ENCODE measurements around the gene GRK7.

GRK7 gene

GRCh38 chr3:141790171-141790570, 27.0 kb downstream of the GRK7 start:
- DNase-seq = no peak
- Histone ChIP-seq H3K9ac (ENCODE audit: low read length) (no peak overlapping the region), H2BK120ac (ENCODE audit: insufficient read depth, low read length, poor library complexity) (no peak overlapping the region), H3K79me2 (ENCODE audit: control insufficient read depth, insufficient read depth, low read length, poor library complexity) (no peaks in the 10 kb centered on the region), H3K27ac (ENCODE audit: low read depth, low read length) (no peak overlapping the region), H3K36me3 (ENCODE audit: control insufficient read depth in 1 of 2, insufficient read depth in 2 of 2, low read length in 2 of 2) (no peaks in the 10 kb centered on the region), H4K12ac (ENCODE audit: low read depth, low read length) (no peak overlapping the region), H3K18ac (ENCODE audit: low read length) (no peak overlapping the region), H3K79me1 (ENCODE audit: low read length) (no peaks in the 10 kb centered on the region), H3K27me3 (ENCODE audit: insufficient read depth, low read length) (no peaks in the 10 kb centered on the region), H3K4ac (ENCODE audit: low read depth, low read length) (no peak overlapping the region), H3K4me2 (ENCODE audit: low read length) (no peak overlapping the region), H3K4me3 (ENCODE audit: low read depth, low read length) (no peak overlapping the region), H4K8ac (ENCODE audit: low read depth, low read length) (no peak overlapping the region), H2AK5ac (ENCODE audit: low read length) (no peak overlapping the region), H3K4me1 (ENCODE audit: control insufficient read depth in 1 of 2, insufficient read depth in 2 of 2, low read length in 2 of 2) (no peaks in the 10 kb centered on the region), H4K91ac (ENCODE audit: low read depth, low read length) (no peak overlapping the region), H2BK12ac (ENCODE audit: low read length) (no peak overlapping the region), H3K9me3 (ENCODE audit: insufficient read depth, low read depth, low read length) (no peaks in the 10 kb centered on the region), H2AFZ (ENCODE audit: insufficient read depth, low read length, poor library complexity) (no peak overlapping the region), H3K23ac (ENCODE audit: low read length) (no peak overlapping the region), H2BK5ac (ENCODE audit: low read depth, low read length, poor library complexity) (no peak overlapping the region), H3K14ac (ENCODE audit: low read length) (no peak overlapping the region)
- WGBS (ENCODE audit: extremely low coverage, insufficient coverage, insufficient read length) = no CpG with 5 or more reads among the region's 4 CpGs

- Histone ChIP-seq H3K4ac (ENCODE audit: low read depth, low read length) (no peak overlapping the region), H3K9ac (ENCODE audit: low read length) (no peak overlapping the region), H3K27ac (ENCODE audit: low read depth, low read length) (no peak overlapping the region), H3K14ac (ENCODE audit: low read length) (no peak overlapping the region), H2AK5ac (ENCODE audit: low read length) (no peak overlapping the region), H3K18ac (ENCODE audit: low read length) (no peak overlapping the region), H4K8ac (ENCODE audit: low read depth, low read length) (no peak overlapping the region), H3K4me1 (ENCODE audit: control insufficient read depth in 1 of 2, insufficient read depth in 2 of 2, low read length in 2 of 2) (peaks cover 9 to 17% of the 10 kb centered on the region in 2 experiments), H3K79me1 (ENCODE audit: low read length) (peaks cover 10% of the 10 kb centered on the region), H3K23ac (ENCODE audit: low read length) (no peak overlapping the region), H2BK5ac (ENCODE audit: low read depth, low read length, poor library complexity) (no peak overlapping the region), H3K27me3 (ENCODE audit: insufficient read depth, low read length) (no peaks in the 10 kb centered on the region), H4K91ac (ENCODE audit: low read depth, low read length) (no peak overlapping the region), H3K79me2 (ENCODE audit: control insufficient read depth, insufficient read depth, low read length, poor library complexity) (peaks cover 2% of the 10 kb centered on the region), H3K4me3 (ENCODE audit: low read depth, low read length) (no peak overlapping the region), H2AFZ (ENCODE audit: insufficient read depth, low read length, poor library complexity) (no peak overlapping the region), H2BK120ac (ENCODE audit: insufficient read depth, low read length, poor library complexity) (no peak overlapping the region), H3K36me3 (ENCODE audit: control insufficient read depth in 1 of 2, insufficient read depth in 2 of 2, low read length in 2 of 2) (no peaks in the 10 kb centered on the region), H3K4me2 (ENCODE audit: low read length) (no peak overlapping the region), H3K9me3 (ENCODE audit: insufficient read depth, low read depth, low read length) (no peaks in the 10 kb centered on the region), H4K12ac (ENCODE audit: low read depth, low read length) (no peak overlapping the region), H2BK12ac (ENCODE audit: low read length) (no peak overlapping the region)
- WGBS (ENCODE audit: extremely low coverage, insufficient coverage, insufficient read length) = no CpG with 5 or more reads among the region's 1 CpG
- DNase-seq = no peak
Observed at GRCh38 chr3:141792495-141792894, 29.3 kb downstream of the GRK7 start.

GRCh38 chr3:141793476-141794260, 30.5 kb downstream of the GRK7 start:
- no peak overlapping the region for H2BK120ac ChIP-seq (ENCODE audit: insufficient read depth, low read length, poor library complexity)
- no peak overlapping the region for H3K4ac ChIP-seq (ENCODE audit: low read depth, low read length)
- no peak overlapping the region for H2BK5ac ChIP-seq (ENCODE audit: low read depth, low read length, poor library complexity)
- H2BK12ac ChIP-seq (ENCODE audit: low read length) = no peak overlapping the region
- no peak overlapping the region for H2AK5ac ChIP-seq (ENCODE audit: low read length)
- H3K36me3 ChIP-seq (ENCODE audit: control insufficient read depth in 1 of 2, insufficient read depth in 2 of 2, low read length in 2 of 2) = no peaks in the 10 kb centered on the region
- WGBS (ENCODE audit: extremely low coverage, insufficient coverage, insufficient read length) = no CpG with 5 or more reads among the region's 8 CpGs
- H3K79me1 ChIP-seq (ENCODE audit: low read length) = peaks cover 16% of the 10 kb centered on the region
- H3K18ac ChIP-seq (ENCODE audit: low read length) = no peak overlapping the region
- H3K4me1 ChIP-seq (ENCODE audit: control insufficient read depth in 1 of 2, insufficient read depth in 2 of 2, low read length in 2 of 2) = peaks cover 16 to 27% of the 10 kb centered on the region in 2 experiments
- no peak for DNase-seq
- no peaks in the 10 kb centered on the region for H3K27me3 ChIP-seq (ENCODE audit: insufficient read depth, low read length)
- no peak overlapping the region for H4K8ac ChIP-seq (ENCODE audit: low read depth, low read length)
- no peaks in the 10 kb centered on the region for H3K9me3 ChIP-seq (ENCODE audit: insufficient read depth, low read depth, low read length)
- H4K91ac ChIP-seq (ENCODE audit: low read depth, low read length) = no peak overlapping the region
- no peak overlapping the region for H2AFZ ChIP-seq (ENCODE audit: insufficient read depth, low read length, poor library complexity)
- no peak overlapping the region for H3K27ac ChIP-seq (ENCODE audit: low read depth, low read length)
- no peak overlapping the region for H3K23ac ChIP-seq (ENCODE audit: low read length)
- H3K4me3 ChIP-seq (ENCODE audit: low read depth, low read length) = no peak overlapping the region
- no peak overlapping the region for H3K9ac ChIP-seq (ENCODE audit: low read length)
- no peak overlapping the region for H4K12ac ChIP-seq (ENCODE audit: low read depth, low read length)
- peaks cover 2% of the 10 kb centered on the region for H3K79me2 ChIP-seq (ENCODE audit: control insufficient read depth, insufficient read depth, low read length, poor library complexity)
- no peak overlapping the region for H3K14ac ChIP-seq (ENCODE audit: low read length)
- H3K4me2 ChIP-seq (ENCODE audit: low read length) = no peak overlapping the region

GRCh38 chr3:141795276-141795675, 32.1 kb downstream of the GRK7 start:
- Histone ChIP-seq H3K79me1 (ENCODE audit: low read length) (peaks cover 16% of the 10 kb centered on the region), H3K14ac (ENCODE audit: low read length) (no peak overlapping the region), H3K9me3 (ENCODE audit: insufficient read depth, low read depth, low read length) (no peaks in the 10 kb centered on the region), H3K9ac (ENCODE audit: low read length) (no peak overlapping the region), H3K4me1 (ENCODE audit: control insufficient read depth in 1 of 2, insufficient read depth in 2 of 2, low read length in 2 of 2) (peaks cover 16 to 27% of the 10 kb centered on the region in 2 experiments), H3K18ac (ENCODE audit: low read length) (no peak overlapping the region), H3K27ac (ENCODE audit: low read depth, low read length) (no peak overlapping the region), H3K36me3 (ENCODE audit: control insufficient read depth in 1 of 2, insufficient read depth in 2 of 2, low read length in 2 of 2) (no peaks in the 10 kb centered on the region), H3K79me2 (ENCODE audit: control insufficient read depth, insufficient read depth, low read length, poor library complexity) (peaks cover 2% of the 10 kb centered on the region), H4K91ac (ENCODE audit: low read depth, low read length) (no peak overlapping the region), H2AFZ (ENCODE audit: insufficient read depth, low read length, poor library complexity) (no peak overlapping the region), H3K4me3 (ENCODE audit: low read depth, low read length) (no peak overlapping the region), H2AK5ac (ENCODE audit: low read length) (no peak overlapping the region), H4K8ac (ENCODE audit: low read depth, low read length) (no peak overlapping the region), H4K12ac (ENCODE audit: low read depth, low read length) (no peak overlapping the region), H3K4me2 (ENCODE audit: low read length) (no peak overlapping the region), H2BK12ac (ENCODE audit: low read length) (no peak overlapping the region), H3K23ac (ENCODE audit: low read length) (no peak overlapping the region), H3K27me3 (ENCODE audit: insufficient read depth, low read length) (no peaks in the 10 kb centered on the region), H2BK120ac (ENCODE audit: insufficient read depth, low read length, poor library complexity) (no peak overlapping the region), H3K4ac (ENCODE audit: low read depth, low read length) (no peak overlapping the region), H2BK5ac (ENCODE audit: low read depth, low read length, poor library complexity) (no peak overlapping the region)
- no CpG with 5 or more reads among the region's 4 CpGs for WGBS (ENCODE audit: extremely low coverage, insufficient coverage, insufficient read length)
- no peak for DNase-seq
